HL-60/S4 treated with retinoic acid at 250 ng/mL for 4 days and 3 days (cell line): ENCODE results near the gene B4GALNT3.
"Not testable (repeated sequence)": the region's sequence is repeated elsewhere in the genome, so short reads cannot be mapped to it uniquely, and the experiment has no call there.

ENCODE experiments used
- in situ Hi-C: fragments of 300-500 bp; cut with MboI; formaldehyde crosslinking; loops from 2 replicates; pipeline ENCODE4 v1.7.0; 2022; ENCODE audit warnings: low sequenced_read_pairs

B4GALNT3 gene

GRCh38 chr12:570921-571794 is 111.4 kb downstream of the B4GALNT3 start:
- in situ Hi-C loops: no loop called here

- in situ Hi-C loops: no loop called here
Observed at GRCh38 chr12:571795-572531, 112.2 kb downstream of the B4GALNT3 start.

GRCh38 chr12:572532-572899 is 112.8 kb downstream of the B4GALNT3 start:
- in situ Hi-C loops: no loop called here

- in situ Hi-C loops: no loop called here
Observed at GRCh38 chr12:573232-573631, 113.5 kb downstream of the B4GALNT3 start.

- in situ Hi-C loops: no loop called here
Observed at GRCh38 chr12:574475-575128, 114.9 kb downstream of the B4GALNT3 start.

GRCh38 chr12:575129-575502 is 115.4 kb downstream of the B4GALNT3 start:
- in situ Hi-C loops: no loop called here

- in situ Hi-C loops: no loop called here
Observed at GRCh38 chr12:575948-576614, 116.3 kb downstream of the B4GALNT3 start.

GRCh38 chr12:576615-577110 is 116.9 kb downstream of the B4GALNT3 start:
- in situ Hi-C loops: no loop called here

GRCh38 chr12:577994-578747 is 118.4 kb downstream of the B4GALNT3 start:
- in situ Hi-C loops: not testable (repeated sequence)

- in situ Hi-C loops: no loop called here
Observed at GRCh38 chr12:578748-579419, 119.1 kb downstream of the B4GALNT3 start.

GRCh38 chr12:579420-580110 is 119.8 kb downstream of the B4GALNT3 start:
- in situ Hi-C loops: no loop called here

- in situ Hi-C loops: no loop called here
Observed at GRCh38 chr12:580813-581212, 121.1 kb downstream of the B4GALNT3 start.

GRCh38 chr12:581321-581720 is 121.6 kb downstream of the B4GALNT3 start:
- in situ Hi-C loops: no loop called here

GRCh38 chr12:581746-582145 is 122.0 kb downstream of the B4GALNT3 start:
- in situ Hi-C loops: no loop called here

GRCh38 chr12:583251-583869 is 123.6 kb downstream of the B4GALNT3 start:
- in situ Hi-C loops: no loop called here

GRCh38 chr12:585062-586061 is 125.6 kb downstream of the B4GALNT3 start:
- in situ Hi-C loops: no loop called here

- in situ Hi-C loops: no loop called here
Observed at GRCh38 chr12:586318-587071, 126.8 kb downstream of the B4GALNT3 start.
